A673 (cell line): ENCODE data around the gene VAV2.

Source experiments
- EZH2 ChIP-seq: fragments of 200-600 bp; sonication (generic); IDR thresholded peaks from 2 replicates; pipeline ENCODE4 v1.6.1; 2017; ENCODE audit warnings: borderline replicate concordance, low read depth, mild to moderate bottlenecking, mixed read lengths, antibody characterized with exemption, low read length; ENCODE audit not compliant: poor library complexity, severe bottlenecking
- TF ChIP-seq, protein P1 (sequence below): fragments of 300-800, 200-600 bp; sonication (generic); conservative IDR thresholded peaks from 2 replicates; pipeline ENCODE4 v1.5.1; 2017; ENCODE audit warnings: low read depth, mild to moderate bottlenecking, antibody characterized with exemption, low read length, moderate library complexity, mixed read lengths

DNA sequence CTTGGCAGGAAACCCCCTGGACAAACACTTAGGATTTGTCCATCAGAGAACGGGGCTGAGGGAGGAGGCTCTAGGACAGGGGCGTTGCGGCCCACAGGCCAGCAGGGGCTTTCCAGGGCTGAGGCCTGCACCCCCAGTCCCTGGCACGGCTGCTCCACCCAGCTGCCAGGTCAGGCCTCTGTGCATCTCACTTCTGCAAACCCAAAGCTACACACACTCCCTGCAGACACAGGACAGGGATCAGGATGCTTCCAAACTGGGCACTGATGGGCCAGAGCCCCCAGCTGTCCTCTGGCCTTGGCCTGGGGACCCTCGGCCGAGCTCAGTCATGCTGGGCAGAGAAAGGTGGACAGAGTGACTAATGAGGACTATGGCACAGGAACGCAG, 147.7 kb downstream of the VAV2 start:
- TF ChIP-seq, protein P1, sequence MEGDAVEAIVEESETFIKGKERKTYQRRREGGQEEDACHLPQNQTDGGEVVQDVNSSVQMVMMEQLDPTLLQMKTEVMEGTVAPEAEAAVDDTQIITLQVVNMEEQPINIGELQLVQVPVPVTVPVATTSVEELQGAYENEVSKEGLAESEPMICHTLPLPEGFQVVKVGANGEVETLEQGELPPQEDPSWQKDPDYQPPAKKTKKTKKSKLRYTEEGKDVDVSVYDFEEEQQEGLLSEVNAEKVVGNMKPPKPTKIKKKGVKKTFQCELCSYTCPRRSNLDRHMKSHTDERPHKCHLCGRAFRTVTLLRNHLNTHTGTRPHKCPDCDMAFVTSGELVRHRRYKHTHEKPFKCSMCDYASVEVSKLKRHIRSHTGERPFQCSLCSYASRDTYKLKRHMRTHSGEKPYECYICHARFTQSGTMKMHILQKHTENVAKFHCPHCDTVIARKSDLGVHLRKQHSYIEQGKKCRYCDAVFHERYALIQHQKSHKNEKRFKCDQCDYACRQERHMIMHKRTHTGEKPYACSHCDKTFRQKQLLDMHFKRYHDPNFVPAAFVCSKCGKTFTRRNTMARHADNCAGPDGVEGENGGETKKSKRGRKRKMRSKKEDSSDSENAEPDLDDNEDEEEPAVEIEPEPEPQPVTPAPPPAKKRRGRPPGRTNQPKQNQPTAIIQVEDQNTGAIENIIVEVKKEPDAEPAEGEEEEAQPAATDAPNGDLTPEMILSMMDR: no peak
- TF ChIP-seq EZH2: no peak
